WTC11 (cell line): ENCODE measurements around the gene SYDE2. TPM values are rescaled to one million over a fixed set of nuclear protein-coding genes. Genes with fewer than 3 reads are reported as not detected.

Experiments used
- ATAC-seq: fragments of 200-7000 bp; cut with Tn5 transposase; 2 replicates; pipeline ENCODE4 v1.10.0; 2021; ENCODE audit warnings: mild to moderate bottlenecking, moderate library complexity
- CTCF ChIA-PET: fragments of 300-600 bp; sonication (Branson Sonifier 250); formaldehyde crosslinking; loops from one replicate; lab custom pipeline; 2021; ENCODE audit warnings: antibody characterized with exemption; lab: Charles Lee
- POLR2A ChIA-PET: fragments of 350-600 bp; sonication (Branson Sonifier 250); formaldehyde crosslinking; loops from one replicate; lab custom pipeline; 2021; ENCODE audit warnings: antibody characterized with exemption; lab: Charles Lee
- DNase-seq: peaks from one replicate; pipeline ENCODE4 v3.0.0; 2021; ENCODE audit warnings: low spot score
- H3K27ac Mint-ChIP-seq: 2 replicates; pipeline ENCODE4 v1.8.0; 2021; ENCODE audit warnings: mixed read lengths
- H3K27me3 Mint-ChIP-seq: 2 replicates; pipeline ENCODE4 v1.8.0; 2021; ENCODE audit warnings: low read depth, mild to moderate bottlenecking, moderate library complexity, mixed read lengths
- H3K36me3 Mint-ChIP-seq: 2 replicates; pipeline ENCODE4 v1.8.0; 2021; ENCODE audit warnings: mixed read lengths
- H3K4me1 Mint-ChIP-seq: 2 replicates; pipeline ENCODE4 v1.8.0; 2022; ENCODE audit warnings: mixed read lengths
- H3K4me3 Mint-ChIP-seq: 2 replicates; pipeline ENCODE4 v1.8.0; 2021; ENCODE audit warnings: mild to moderate bottlenecking, moderate library complexity, mixed read lengths
- H3K9me3 Mint-ChIP-seq: 2 replicates; pipeline ENCODE4 v1.8.0; 2021; ENCODE audit warnings: mixed read lengths
- ARID4B ChIP-seq: sonication (generic); formaldehyde crosslinking; IDR thresholded peaks from 2 replicates; pipeline ENCODE4 v1.8.0; 2023; ENCODE audit warnings: missing genetic modification reagents, mild to moderate bottlenecking, borderline replicate concordance
- CREM ChIP-seq: sonication (generic); formaldehyde crosslinking; IDR thresholded peaks from 2 replicates; pipeline ENCODE4 v1.8.1; 2022; ENCODE audit warnings: mild to moderate bottlenecking, missing genetic modification reagents, moderate library complexity
- E2F5 ChIP-seq: sonication (generic); formaldehyde crosslinking; IDR thresholded peaks from 2 replicates; pipeline ENCODE4 v1.8.1; 2022; ENCODE audit warnings: mild to moderate bottlenecking, moderate library complexity, missing genetic modification reagents
- ERG ChIP-seq: fragments of 250-450 bp; sonication (Bioruptor Pico); IDR thresholded peaks from 2 replicates; pipeline ENCODE4 v1.8.0; 2021; ENCODE audit warnings: mild to moderate bottlenecking
- ESRRA ChIP-seq: sonication (generic); formaldehyde crosslinking; IDR thresholded peaks from 2 replicates; pipeline ENCODE4 v1.8.1; 2022; ENCODE audit warnings: mild to moderate bottlenecking, missing genetic modification reagents, borderline replicate concordance
- GABPB1 ChIP-seq: sonication (generic); formaldehyde crosslinking; IDR thresholded peaks from 2 replicates; pipeline ENCODE4 v1.8.1; 2023; ENCODE audit warnings: mild to moderate bottlenecking, missing genetic modification reagents
- MAX ChIP-seq: sonication (generic); formaldehyde crosslinking; IDR thresholded peaks from 2 replicates; pipeline ENCODE4 v1.8.0; 2022; ENCODE audit warnings: mild to moderate bottlenecking, missing genetic modification reagents
- NFYB ChIP-seq: sonication (generic); formaldehyde crosslinking; conservative IDR thresholded peaks from 2 replicates; pipeline ENCODE4 v1.8.0; 2022; ENCODE audit warnings: low read depth, missing genetic modification reagents
- OVOL2 ChIP-seq: fragments of 250-450 bp; sonication (Bioruptor Pico); IDR thresholded peaks from 2 replicates; pipeline ENCODE4 v1.9.0; 2021; ENCODE audit warnings: mild to moderate bottlenecking, borderline replicate concordance
- PREB ChIP-seq: sonication (generic); formaldehyde crosslinking; IDR thresholded peaks from 2 replicates; pipeline ENCODE4 v1.8.1; 2022; ENCODE audit warnings: mild to moderate bottlenecking, missing genetic modification reagents, moderate library complexity, borderline replicate concordance
- PRRX2 ChIP-seq: fragments of 250-450 bp; sonication (Bioruptor Pico); IDR thresholded peaks from 2 replicates; pipeline ENCODE4 v1.8.0; 2021; ENCODE audit warnings: mild to moderate bottlenecking
- SP1 ChIP-seq: sonication (generic); formaldehyde crosslinking; conservative IDR thresholded peaks from 2 replicates; pipeline ENCODE4 v1.8.1; 2022; ENCODE audit warnings: missing genetic modification reagents
- TEAD4 ChIP-seq: sonication (generic); formaldehyde crosslinking; IDR thresholded peaks from 2 replicates; pipeline ENCODE4 v1.8.0; 2022; ENCODE audit warnings: mild to moderate bottlenecking, missing genetic modification reagents
- TP53 ChIP-seq: sonication (generic); formaldehyde crosslinking; IDR thresholded peaks from 2 replicates; pipeline ENCODE4 v1.8.1; 2023; ENCODE audit warnings: mild to moderate bottlenecking, missing genetic modification reagents
- USF2 ChIP-seq: sonication (generic); formaldehyde crosslinking; IDR thresholded peaks from 2 replicates; pipeline ENCODE4 v1.8.1; 2023; ENCODE audit warnings: mild to moderate bottlenecking, missing genetic modification reagents, moderate library complexity
- total RNA-seq: library from RNA; stranded (reverse); gene quantifications from 3 replicates; pipeline ENCODE4 v1.2.3, GENCODE V29; 2021

Gene SYDE2
- total RNA-seq, 1 experiment from 2014 or later = 13.8 TPM

GRCh38 chr1:85132078-85132720 is 68.6 kb downstream of the SYDE2 start (continued):
- TF ChIP-seq ARID4B (CRISPR knock-in tag) (no peak), OVOL2 (CRISPR knock-in tag) (no peak), NFYB (CRISPR knock-in tag) (no peak), USF2 (CRISPR knock-in tag) (no peak), MAX (no peak), ESRRA (CRISPR knock-in tag) (no peak), ERG (no peak), TP53 (CRISPR knock-in tag) (no peak)

GRCh38 chr1:85128316-85128715 is 72.5 kb downstream of the SYDE2 start:
- TF ChIP-seq PREB = no peak
- TF ChIP-seq PRRX2 (CRISPR knock-in tag) = no peak
- TF ChIP-seq TEAD4 (CRISPR knock-in tag) = no peak
- TF ChIP-seq GABPB1 = no peak
- no peak for TF ChIP-seq OVOL2 (CRISPR knock-in tag)
- TF ChIP-seq ESRRA (CRISPR knock-in tag) = no peak
- no peak for TF ChIP-seq SP1 (CRISPR knock-in tag)
- no peak for TF ChIP-seq E2F5 (CRISPR knock-in tag)
- TF ChIP-seq CREM (CRISPR knock-in tag) = no peak
- peaks cover 12% of the 10 kb centered on the region for H3K4me1 Mint-ChIP-seq
- DNase-seq (no peak), ATAC-seq (no peak)
- ChIA-PET POLR2A (no interaction called here), CTCF (interaction anchor here (0.7 to 1.2 kb wide), 2 partner anchors 10 to 102 kb away, joined by 3 to 4 read pairs; no protein-coding TSS in a partner anchor)
- H3K9me3 Mint-ChIP-seq = no peaks in the 10 kb centered on the region
- H3K27me3 Mint-ChIP-seq = no peaks in the 10 kb centered on the region
- H3K27ac Mint-ChIP-seq = no peak overlapping the region
- no peak overlapping the region for H3K4me3 Mint-ChIP-seq
- H3K36me3 Mint-ChIP-seq = no peaks in the 10 kb centered on the region
